Right lobe of liver (tissue), 4 donors: ENCODE results near the gene SLC24A3.

Experiments used
- CTCF ChIP-seq, 4 donors: fragments of 200-600 bp in 3 of 4; fragments of 450-650 bp in 1 of 4; IDR thresholded peaks; one replicate each; pipeline versions ENCODE4 v1.5.1 to v1.8.0; 2016 to 2022; ENCODE audit warnings: antibody characterized with exemption in 4 of 4, mild to moderate bottlenecking in 2 of 4
- POLR2A ChIP-seq: fragments of 450-650 bp; IDR thresholded peaks from one replicate; pipeline ENCODE4 v1.6.1; 2017; ENCODE audit warnings: antibody characterized with exemption, mild to moderate bottlenecking
- donor health status: DM: no; HTN: no; CAD: no.
- donor health status: DM: no; HTN: no; CAD: no.
- donor health status: DM: no; HTN: yes; CAD: no.

DNA sequence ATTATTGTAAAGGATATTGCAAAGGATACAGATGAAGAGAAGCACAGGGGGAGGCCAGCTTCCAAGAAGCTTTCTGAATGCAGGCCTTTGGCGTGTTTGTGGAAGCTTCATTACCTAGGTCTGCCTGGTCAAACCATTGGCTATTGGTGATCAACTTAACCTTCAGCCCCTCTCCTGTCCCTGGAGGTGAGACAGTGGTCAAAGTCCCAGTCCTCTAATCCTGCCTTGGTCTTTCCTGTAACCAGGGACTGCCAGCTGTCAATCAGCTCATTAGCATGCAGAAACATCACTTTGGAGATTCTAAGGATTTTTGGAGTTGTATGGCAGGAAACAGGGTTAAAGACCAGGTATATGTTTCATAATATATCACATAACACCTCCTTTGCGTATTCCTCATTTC, 558.6 kb downstream of the SLC24A3 start:
- TF ChIP-seq CTCF (IDR thresholded peaks at IDR 0.05) (no peak), POLR2A (no peak)
